Retinal pigment epithelial cell (primary cell): Measurements from ENCODE around the gene SARDH.

Experiments used
- DNase-seq: peaks from one replicate; pipeline ENCODE4 v3.0.0-alpha.2; 2010; ENCODE audit warnings: low read depth
- H3K4me3 ChIP-seq: 2 replicates; pipeline ENCODE4 v1.5.1; 2011; ENCODE audit warnings: mild to moderate bottlenecking, low read length, control low read depth, moderate library complexity
- TF ChIP-seq, protein P1 (sequence below): conservative IDR thresholded peaks from 2 replicates; pipeline ENCODE4 v1.5.1; 2011; ENCODE audit warnings: low read depth, low read length, control low read depth, inconsistent platforms

SARDH gene

DNA sequence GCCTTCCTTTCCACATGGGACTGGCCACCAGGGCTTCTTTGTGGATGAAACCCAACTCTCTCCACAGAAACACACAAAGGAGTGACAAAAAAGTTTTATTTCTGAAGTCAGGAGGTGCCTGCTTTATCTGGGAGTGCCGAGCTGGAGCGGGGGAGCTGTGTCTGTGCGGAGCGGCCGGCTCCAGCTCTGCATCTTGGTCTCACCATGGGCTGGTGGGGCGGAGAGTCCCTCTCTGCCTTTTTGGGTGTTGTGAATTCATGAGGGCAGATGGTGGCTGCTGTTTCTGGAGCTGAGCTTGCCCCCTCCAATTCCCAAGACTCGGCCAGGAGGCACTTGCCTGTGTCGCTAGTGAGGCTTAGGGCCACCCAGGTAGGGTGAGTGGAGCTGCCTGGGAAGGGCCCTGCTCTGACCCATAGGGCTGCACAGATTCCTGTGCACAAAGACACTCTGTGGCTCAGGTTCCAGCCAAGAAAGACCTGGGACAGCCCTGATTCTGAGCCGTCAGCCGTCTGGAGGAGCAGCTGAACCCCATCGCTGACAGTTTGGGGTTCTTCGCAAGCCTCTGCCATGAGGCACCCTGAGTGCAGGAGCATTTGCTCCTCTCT is 100.6 kb downstream of the SARDH start:
- TF ChIP-seq, protein P1, sequence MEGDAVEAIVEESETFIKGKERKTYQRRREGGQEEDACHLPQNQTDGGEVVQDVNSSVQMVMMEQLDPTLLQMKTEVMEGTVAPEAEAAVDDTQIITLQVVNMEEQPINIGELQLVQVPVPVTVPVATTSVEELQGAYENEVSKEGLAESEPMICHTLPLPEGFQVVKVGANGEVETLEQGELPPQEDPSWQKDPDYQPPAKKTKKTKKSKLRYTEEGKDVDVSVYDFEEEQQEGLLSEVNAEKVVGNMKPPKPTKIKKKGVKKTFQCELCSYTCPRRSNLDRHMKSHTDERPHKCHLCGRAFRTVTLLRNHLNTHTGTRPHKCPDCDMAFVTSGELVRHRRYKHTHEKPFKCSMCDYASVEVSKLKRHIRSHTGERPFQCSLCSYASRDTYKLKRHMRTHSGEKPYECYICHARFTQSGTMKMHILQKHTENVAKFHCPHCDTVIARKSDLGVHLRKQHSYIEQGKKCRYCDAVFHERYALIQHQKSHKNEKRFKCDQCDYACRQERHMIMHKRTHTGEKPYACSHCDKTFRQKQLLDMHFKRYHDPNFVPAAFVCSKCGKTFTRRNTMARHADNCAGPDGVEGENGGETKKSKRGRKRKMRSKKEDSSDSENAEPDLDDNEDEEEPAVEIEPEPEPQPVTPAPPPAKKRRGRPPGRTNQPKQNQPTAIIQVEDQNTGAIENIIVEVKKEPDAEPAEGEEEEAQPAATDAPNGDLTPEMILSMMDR = no peak
- no peak overlapping the region for H3K4me3 ChIP-seq
- no peak for DNase-seq

GRCh38 chr9:133636902-133637301 is 101.2 kb downstream of the SARDH start:
- H3K4me3 ChIP-seq = no peak overlapping the region
- TF ChIP-seq, protein P1 = no peak
- DNase-seq = no peak

GRCh38 chr9:133635533-133636531 is 102.3 kb downstream of the SARDH start, which contains the start of gene DBH:
Gene DBH, plus strand, starts transcription at chr9:133636363. Its CDS starts 9 bp downstream, at chr9:133636372.
- TF ChIP-seq, protein P1 = no peak
- DNase-seq = no peak
- no peak within 1 kb of the TSS for H3K4me3 ChIP-seq

- no peak overlapping the region for H3K4me3 ChIP-seq
- no peak for DNase-seq
- TF ChIP-seq, protein P1 = no peak
Observed at GRCh38 chr9:133635098-133635497, 103.1 kb downstream of the SARDH start.

GRCh38 chr9:133634081-133634691 is 104.0 kb downstream of the SARDH start:
- DNase-seq = no peak
- no peak overlapping the region for H3K4me3 ChIP-seq
- TF ChIP-seq, protein P1 = no peak

GRCh38 chr9:133633681-133634080 is 104.5 kb downstream of the SARDH start:
- TF ChIP-seq, protein P1 = no peak
- H3K4me3 ChIP-seq = no peak overlapping the region
- no peak for DNase-seq
